ENCODE results near the gene RFTN1.

DNA sequence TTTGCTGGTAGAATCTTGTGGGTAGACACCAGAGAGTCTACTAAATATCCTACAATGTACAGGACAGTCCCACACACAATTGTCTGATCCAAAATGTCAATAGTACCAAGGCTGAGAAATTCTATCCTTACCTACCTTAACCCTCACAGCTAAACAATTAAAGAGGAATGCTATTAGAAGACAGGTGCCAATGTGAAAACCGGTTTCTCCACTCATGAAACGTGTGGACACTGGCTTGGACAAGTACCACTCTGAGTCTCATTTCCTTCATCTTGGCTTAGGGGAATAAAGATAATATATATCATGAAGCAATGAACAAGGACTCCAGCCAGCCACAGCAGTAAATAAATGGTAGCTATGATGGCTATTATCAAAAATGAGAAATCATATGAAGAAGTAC lies 90.2 kb downstream of the RFTN1 start:
- TF ChIP-seq, protein P1, sequence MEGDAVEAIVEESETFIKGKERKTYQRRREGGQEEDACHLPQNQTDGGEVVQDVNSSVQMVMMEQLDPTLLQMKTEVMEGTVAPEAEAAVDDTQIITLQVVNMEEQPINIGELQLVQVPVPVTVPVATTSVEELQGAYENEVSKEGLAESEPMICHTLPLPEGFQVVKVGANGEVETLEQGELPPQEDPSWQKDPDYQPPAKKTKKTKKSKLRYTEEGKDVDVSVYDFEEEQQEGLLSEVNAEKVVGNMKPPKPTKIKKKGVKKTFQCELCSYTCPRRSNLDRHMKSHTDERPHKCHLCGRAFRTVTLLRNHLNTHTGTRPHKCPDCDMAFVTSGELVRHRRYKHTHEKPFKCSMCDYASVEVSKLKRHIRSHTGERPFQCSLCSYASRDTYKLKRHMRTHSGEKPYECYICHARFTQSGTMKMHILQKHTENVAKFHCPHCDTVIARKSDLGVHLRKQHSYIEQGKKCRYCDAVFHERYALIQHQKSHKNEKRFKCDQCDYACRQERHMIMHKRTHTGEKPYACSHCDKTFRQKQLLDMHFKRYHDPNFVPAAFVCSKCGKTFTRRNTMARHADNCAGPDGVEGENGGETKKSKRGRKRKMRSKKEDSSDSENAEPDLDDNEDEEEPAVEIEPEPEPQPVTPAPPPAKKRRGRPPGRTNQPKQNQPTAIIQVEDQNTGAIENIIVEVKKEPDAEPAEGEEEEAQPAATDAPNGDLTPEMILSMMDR (IDR thresholded peaks at IDR 0.05), result no peak
- TF ChIP-seq POLR2A (IDR thresholded peaks at IDR 0.05), result no peak

Data from uterus (tissue), 2 donors.